Epithelial cell of proximal tubule (primary cell): ENCODE results near the gene BASP1. TPM values are rescaled to one million over a fixed set of nuclear protein-coding genes. Genes with fewer than 3 reads are reported as not detected.
"Not testable (repeated sequence)": the region's sequence is repeated elsewhere in the genome, so short reads cannot be mapped to it uniquely, and the experiment has no call there.

ENCODE experiments used
- DNase-seq: peaks from one replicate; pipeline ENCODE4 v3.0.0-alpha.2; 2011; ENCODE audit warnings: low read depth
- H3K4me3 ChIP-seq: 2 replicates; pipeline ENCODE4 v1.5.1; 2011; ENCODE audit warnings: low read depth, mild to moderate bottlenecking, low read length
- CTCF ChIP-seq: conservative IDR thresholded peaks from 2 replicates; pipeline ENCODE4 v1.5.1; 2012; ENCODE audit warnings: low read depth, mild to moderate bottlenecking, low read length
- total RNA-seq: library from RNA; depleted of rRNA; stranded (reverse); fragments of >200 nt; gene quantifications from 2 replicates; pipeline ENCODE4 v1.2.3, GENCODE V29; 2015

Gene BASP1
- total RNA-seq, 1 donor from 2014 or later = 135 TPM

GRCh38 chr5:17190799-17191391, 26.5 kb upstream of the BASP1 start:
- TF ChIP-seq CTCF = no peak
- DNase-seq = no peak
- no peak overlapping the region for H3K4me3 ChIP-seq

GRCh38 chr5:17191574-17191973, 25.9 kb upstream of the BASP1 start:
- DNase-seq, H3K4me3 ChIP-seq: not testable (repeated sequence)

- no peak overlapping the region for H3K4me3 ChIP-seq
These were observed 25.2 kb upstream of the BASP1 start for GRCh38 chr5:17192191-17192590.

GRCh38 chr5:17196024-17196423, 21.4 kb upstream of the BASP1 start:
- DNase-seq = no peak
- no peak overlapping the region for H3K4me3 ChIP-seq
- no peak for TF ChIP-seq CTCF

More at GRCh38 chr5:17192191-17192590, 25.2 kb upstream of the BASP1 start:
- TF ChIP-seq CTCF = no peak
- DNase-seq = no peak

GRCh38 chr5:17196697-17197096, 20.7 kb upstream of the BASP1 start:
- no peak for TF ChIP-seq CTCF
- no peak overlapping the region for H3K4me3 ChIP-seq
- no peak for DNase-seq

GRCh38 chr5:17203329-17204132, 13.9 kb upstream of the BASP1 start:
- peak; percentile 73 for TF ChIP-seq CTCF
- H3K4me3 ChIP-seq = no peak overlapping the region
- DNase-seq = no peak

- no peak for DNase-seq
- H3K4me3 ChIP-seq = no peak overlapping the region
- no peak for TF ChIP-seq CTCF
These were observed 13.3 kb upstream of the BASP1 start for GRCh38 chr5:17204133-17204489.
